SK-N-SH treated with all-trans-retinoic acid at 6 μM for 48 hours (cell line): ENCODE data around the gene TRAF1.

Experiments
- ATAC-seq: fragments of 200-7000 bp; cut with Tn5 transposase; 3 replicates; pipeline ENCODE4 v1.9.1; 2020; ENCODE audit warnings: mild to moderate bottlenecking, moderate library complexity
- ARNTL ChIP-seq: fragments of 450-650 bp; formaldehyde crosslinking; IDR thresholded peaks from 2 replicates; pipeline ENCODE4 v1.5.0; 2020; ENCODE audit warnings: low read depth, mild to moderate bottlenecking, moderate library complexity, borderline replicate concordance
- BACH2 ChIP-seq: fragments of 250-450 bp; sonication (Bioruptor Pico); IDR thresholded peaks from 2 replicates; pipeline ENCODE4 v1.9.0; 2021; ENCODE audit warnings: mild to moderate bottlenecking, borderline replicate concordance
- CSDC2 ChIP-seq: fragments of 250-450 bp; sonication (Bioruptor Pico); IDR thresholded peaks from 2 replicates; pipeline ENCODE4 v1.5.0; 2020; ENCODE audit warnings: mild to moderate bottlenecking, moderate library complexity
- ESRRG ChIP-seq: fragments of 250-450 bp; sonication (Bioruptor Pico); IDR thresholded peaks from 2 replicates; pipeline ENCODE4 v1.6.1; 2021; ENCODE audit warnings: mild to moderate bottlenecking
- GLIS3 ChIP-seq: fragments of 250-450 bp; sonication (Bioruptor Pico); IDR thresholded peaks from 2 replicates; pipeline ENCODE4 v1.5.0; 2020; ENCODE audit warnings: mild to moderate bottlenecking, moderate library complexity
- ISL1 ChIP-seq: fragments of 250-450 bp; sonication (Bioruptor Pico); IDR thresholded peaks from 2 replicates; pipeline ENCODE4 v2.1.2; 2022; ENCODE audit warnings: mild to moderate bottlenecking, moderate library complexity
- OSR1 ChIP-seq: fragments of 250-450 bp; sonication (Bioruptor Pico); IDR thresholded peaks from 2 replicates; pipeline ENCODE4 v1.8.0; 2022; ENCODE audit warnings: moderate library complexity, mild to moderate bottlenecking, inconsistent platforms
- POU6F1 ChIP-seq: fragments of 250-450 bp; sonication (Bioruptor Pico); IDR thresholded peaks from 2 replicates; pipeline ENCODE4 v1.8.0; 2021; ENCODE audit warnings: low read depth, mild to moderate bottlenecking, moderate library complexity, borderline replicate concordance
- PPARA ChIP-seq: fragments of 250-450 bp; sonication (Bioruptor Pico); IDR thresholded peaks from 2 replicates; pipeline ENCODE4 v1.5.0; 2020; ENCODE audit warnings: mild to moderate bottlenecking, borderline replicate concordance
- RARB ChIP-seq: fragments of 250-450 bp; sonication (Bioruptor Pico); IDR thresholded peaks from 2 replicates; pipeline ENCODE4 v1.8.0; 2021; ENCODE audit warnings: mild to moderate bottlenecking, moderate library complexity
- TCF4 ChIP-seq: fragments of 250-450 bp; sonication (Bioruptor Pico); IDR thresholded peaks from 2 replicates; pipeline ENCODE4 v1.8.0; 2021; ENCODE audit warnings: mild to moderate bottlenecking, moderate library complexity, borderline replicate concordance
- ZC3H10 ChIP-seq: fragments of 250-450 bp; sonication (Bioruptor Pico); IDR thresholded peaks from 2 replicates; pipeline ENCODE4 v1.5.1; 2021; ENCODE audit warnings: mild to moderate bottlenecking, moderate library complexity
- ZFP30 ChIP-seq: fragments of 450-650 bp; formaldehyde crosslinking; IDR thresholded peaks from 2 replicates; pipeline ENCODE4 v1.5.0; 2022; ENCODE audit warnings: mild to moderate bottlenecking, moderate library complexity
- ZNF565 ChIP-seq: fragments of 450-650 bp; formaldehyde crosslinking; conservative IDR thresholded peaks from 2 replicates; pipeline ENCODE4 v1.5.0; 2020; ENCODE audit warnings: low read depth, mild to moderate bottlenecking, moderate library complexity
- ZNF70 ChIP-seq: fragments of 450-650 bp; formaldehyde crosslinking; IDR thresholded peaks from 2 replicates; pipeline ENCODE4 v1.5.0; 2020; ENCODE audit warnings: mild to moderate bottlenecking, moderate library complexity
- ZNF8 ChIP-seq: fragments of 450-650 bp; formaldehyde crosslinking; IDR thresholded peaks from 2 replicates; pipeline ENCODE4 v1.5.0; 2020; ENCODE audit warnings: mild to moderate bottlenecking, moderate library complexity
- TF ChIP-seq, protein P1 (sequence below): fragments of 250-450 bp; sonication (Bioruptor Pico); IDR thresholded peaks from 2 replicates; pipeline ENCODE4 v1.8.0; 2020; ENCODE audit warnings: mild to moderate bottlenecking, moderate library complexity, borderline replicate concordance
- TF ChIP-seq, protein P2 (sequence below): fragments of 250-450 bp; sonication (Bioruptor Pico); IDR thresholded peaks from 2 replicates; pipeline ENCODE4 v1.5.0; 2020; ENCODE audit warnings: mild to moderate bottlenecking, moderate library complexity
- TF ChIP-seq, protein P3 (sequence below): fragments of 250-450 bp; sonication (Bioruptor Pico); IDR thresholded peaks from 2 replicates; pipeline ENCODE4 v1.5.1; 2020; ENCODE audit warnings: low read depth, mild to moderate bottlenecking, moderate library complexity
- TF ChIP-seq, protein P4 (sequence below): fragments of 250-450 bp; sonication (Bioruptor Pico); IDR thresholded peaks from 2 replicates; pipeline ENCODE4 v1.5.1; 2021; ENCODE audit warnings: mild to moderate bottlenecking, moderate library complexity

Gene TRAF1

DNA sequence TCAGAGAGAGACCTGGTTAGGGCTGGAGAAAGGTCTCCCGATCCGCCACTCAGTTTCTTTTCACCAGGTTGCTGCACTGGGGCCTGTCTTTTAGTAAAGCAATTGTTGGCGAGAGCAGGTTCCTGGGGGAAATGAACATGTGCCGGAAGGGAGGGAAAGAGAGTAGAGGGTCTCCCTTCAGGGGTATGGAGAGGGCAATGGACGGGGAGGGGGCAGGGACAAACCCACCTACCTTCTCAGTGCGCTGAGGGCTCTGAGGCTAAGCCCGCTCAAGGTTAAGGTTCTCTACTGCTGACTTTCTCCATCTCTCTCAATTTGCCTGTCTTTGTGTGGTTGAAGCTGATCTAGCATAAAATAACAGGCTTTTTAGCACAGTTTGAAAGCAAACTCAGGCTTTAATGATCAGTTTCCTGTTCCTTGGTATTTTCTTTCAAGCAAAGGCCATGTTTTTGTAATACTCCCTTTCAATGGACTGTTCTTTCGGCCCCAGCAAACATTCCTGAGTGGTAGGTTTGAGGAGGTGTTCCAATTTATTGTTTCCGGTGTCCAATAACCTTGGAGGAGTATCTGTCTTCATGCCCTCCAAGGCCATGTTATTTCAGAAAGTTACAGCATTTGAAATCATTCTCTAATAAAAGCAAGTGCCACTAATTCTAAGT lies 25.5 kb upstream of the TRAF1 start:
- TF ChIP-seq ZFP30 (CRISPR knock-in tag) (no peak), PPARA (CRISPR knock-in tag) (no peak)
- no peak for ATAC-seq

DNA sequence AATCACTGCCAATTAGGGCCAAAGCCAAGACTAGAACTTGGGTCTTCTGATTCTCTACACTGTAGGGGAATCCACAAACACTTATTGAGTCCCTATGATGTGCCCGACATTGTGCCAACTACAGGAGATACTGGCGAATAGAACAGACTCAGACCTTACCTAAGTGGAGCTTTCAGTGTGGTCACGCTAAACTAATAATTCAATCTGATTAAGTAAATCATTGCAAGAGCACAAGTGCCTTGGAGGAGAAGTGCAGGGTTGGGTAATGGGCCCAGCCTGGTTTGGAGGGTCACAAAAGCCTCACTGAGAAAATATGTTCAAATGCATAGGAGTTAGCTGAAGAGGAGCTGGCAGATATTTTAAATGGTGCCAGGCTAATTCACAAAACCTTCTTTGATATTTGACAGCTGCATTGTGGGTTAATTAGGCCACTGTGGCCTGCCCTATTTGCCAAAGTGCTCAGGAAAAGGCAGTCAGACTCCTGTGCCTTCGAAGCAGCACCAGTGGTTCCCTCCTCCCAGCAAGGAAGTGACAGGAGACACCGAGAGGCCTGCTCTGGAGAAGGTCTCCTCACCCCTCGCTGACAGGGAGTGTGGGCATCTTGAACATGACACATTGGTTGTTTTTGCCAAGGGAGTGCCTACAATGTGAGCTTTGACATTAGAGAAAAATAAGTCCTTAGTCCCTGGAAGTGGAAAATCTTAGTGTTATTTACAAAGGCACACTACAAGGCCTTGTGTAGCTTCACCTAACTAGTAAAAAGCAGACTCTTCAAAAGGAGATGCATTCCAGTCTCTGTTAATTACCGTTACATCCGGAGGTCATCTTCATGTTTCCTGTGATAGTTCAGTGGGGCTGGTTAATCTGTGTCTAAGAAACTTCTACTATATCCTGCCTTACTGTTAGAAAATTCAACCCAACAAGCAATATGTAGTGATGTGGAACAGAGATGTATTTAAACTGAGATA lies 24.1 kb upstream of the TRAF1 start:
- no peak for TF ChIP-seq TCF4 (CRISPR knock-in tag)
- no peak for TF ChIP-seq ZFP30 (CRISPR knock-in tag)
- TF ChIP-seq PPARA (CRISPR knock-in tag) = no peak
- TF ChIP-seq ZNF70 (CRISPR knock-in tag) = no peak
- TF ChIP-seq, protein P1, sequence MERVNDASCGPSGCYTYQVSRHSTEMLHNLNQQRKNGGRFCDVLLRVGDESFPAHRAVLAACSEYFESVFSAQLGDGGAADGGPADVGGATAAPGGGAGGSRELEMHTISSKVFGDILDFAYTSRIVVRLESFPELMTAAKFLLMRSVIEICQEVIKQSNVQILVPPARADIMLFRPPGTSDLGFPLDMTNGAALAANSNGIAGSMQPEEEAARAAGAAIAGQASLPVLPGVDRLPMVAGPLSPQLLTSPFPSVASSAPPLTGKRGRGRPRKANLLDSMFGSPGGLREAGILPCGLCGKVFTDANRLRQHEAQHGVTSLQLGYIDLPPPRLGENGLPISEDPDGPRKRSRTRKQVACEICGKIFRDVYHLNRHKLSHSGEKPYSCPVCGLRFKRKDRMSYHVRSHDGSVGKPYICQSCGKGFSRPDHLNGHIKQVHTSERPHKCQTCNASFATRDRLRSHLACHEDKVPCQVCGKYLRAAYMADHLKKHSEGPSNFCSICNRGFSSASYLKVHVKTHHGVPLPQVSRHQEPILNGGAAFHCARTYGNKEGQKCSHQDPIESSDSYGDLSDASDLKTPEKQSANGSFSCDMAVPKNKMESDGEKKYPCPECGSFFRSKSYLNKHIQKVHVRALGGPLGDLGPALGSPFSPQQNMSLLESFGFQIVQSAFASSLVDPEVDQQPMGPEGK = no peak
- TF ChIP-seq BACH2 (CRISPR knock-in tag) = no peak
- TF ChIP-seq ZC3H10 = no peak
- no peak for TF ChIP-seq POU6F1 (CRISPR knock-in tag)
- TF ChIP-seq, protein P2, sequence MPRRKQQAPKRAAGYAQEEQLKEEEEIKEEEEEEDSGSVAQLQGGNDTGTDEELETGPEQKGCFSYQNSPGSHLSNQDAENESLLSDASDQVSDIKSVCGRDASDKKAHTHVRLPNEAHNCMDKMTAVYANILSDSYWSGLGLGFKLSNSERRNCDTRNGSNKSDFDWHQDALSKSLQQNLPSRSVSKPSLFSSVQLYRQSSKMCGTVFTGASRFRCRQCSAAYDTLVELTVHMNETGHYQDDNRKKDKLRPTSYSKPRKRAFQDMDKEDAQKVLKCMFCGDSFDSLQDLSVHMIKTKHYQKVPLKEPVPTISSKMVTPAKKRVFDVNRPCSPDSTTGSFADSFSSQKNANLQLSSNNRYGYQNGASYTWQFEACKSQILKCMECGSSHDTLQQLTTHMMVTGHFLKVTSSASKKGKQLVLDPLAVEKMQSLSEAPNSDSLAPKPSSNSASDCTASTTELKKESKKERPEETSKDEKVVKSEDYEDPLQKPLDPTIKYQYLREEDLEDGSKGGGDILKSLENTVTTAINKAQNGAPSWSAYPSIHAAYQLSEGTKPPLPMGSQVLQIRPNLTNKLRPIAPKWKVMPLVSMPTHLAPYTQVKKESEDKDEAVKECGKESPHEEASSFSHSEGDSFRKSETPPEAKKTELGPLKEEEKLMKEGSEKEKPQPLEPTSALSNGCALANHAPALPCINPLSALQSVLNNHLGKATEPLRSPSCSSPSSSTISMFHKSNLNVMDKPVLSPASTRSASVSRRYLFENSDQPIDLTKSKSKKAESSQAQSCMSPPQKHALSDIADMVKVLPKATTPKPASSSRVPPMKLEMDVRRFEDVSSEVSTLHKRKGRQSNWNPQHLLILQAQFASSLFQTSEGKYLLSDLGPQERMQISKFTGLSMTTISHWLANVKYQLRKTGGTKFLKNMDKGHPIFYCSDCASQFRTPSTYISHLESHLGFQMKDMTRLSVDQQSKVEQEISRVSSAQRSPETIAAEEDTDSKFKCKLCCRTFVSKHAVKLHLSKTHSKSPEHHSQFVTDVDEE (CRISPR knock-in tag) = no peak
- TF ChIP-seq ISL1 (CRISPR knock-in tag) = no peak
- no peak for TF ChIP-seq ESRRG (CRISPR knock-in tag)
- no peak for TF ChIP-seq CSDC2 (CRISPR knock-in tag)
- no peak for TF ChIP-seq GLIS3 (CRISPR knock-in tag)
- TF ChIP-seq, protein P3, sequence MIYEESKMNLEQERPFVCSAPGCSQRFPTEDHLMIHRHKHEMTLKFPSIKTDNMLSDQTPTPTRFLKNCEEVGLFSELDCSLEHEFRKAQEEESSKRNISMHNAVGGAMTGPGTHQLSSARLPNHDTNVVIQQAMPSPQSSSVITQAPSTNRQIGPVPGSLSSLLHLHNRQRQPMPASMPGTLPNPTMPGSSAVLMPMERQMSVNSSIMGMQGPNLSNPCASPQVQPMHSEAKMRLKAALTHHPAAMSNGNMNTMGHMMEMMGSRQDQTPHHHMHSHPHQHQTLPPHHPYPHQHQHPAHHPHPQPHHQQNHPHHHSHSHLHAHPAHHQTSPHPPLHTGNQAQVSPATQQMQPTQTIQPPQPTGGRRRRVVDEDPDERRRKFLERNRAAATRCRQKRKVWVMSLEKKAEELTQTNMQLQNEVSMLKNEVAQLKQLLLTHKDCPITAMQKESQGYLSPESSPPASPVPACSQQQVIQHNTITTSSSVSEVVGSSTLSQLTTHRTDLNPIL (CRISPR knock-in tag) = no peak
- TF ChIP-seq ZNF8 (CRISPR knock-in tag) = no peak
- TF ChIP-seq ARNTL = no peak
- TF ChIP-seq, protein P4, sequence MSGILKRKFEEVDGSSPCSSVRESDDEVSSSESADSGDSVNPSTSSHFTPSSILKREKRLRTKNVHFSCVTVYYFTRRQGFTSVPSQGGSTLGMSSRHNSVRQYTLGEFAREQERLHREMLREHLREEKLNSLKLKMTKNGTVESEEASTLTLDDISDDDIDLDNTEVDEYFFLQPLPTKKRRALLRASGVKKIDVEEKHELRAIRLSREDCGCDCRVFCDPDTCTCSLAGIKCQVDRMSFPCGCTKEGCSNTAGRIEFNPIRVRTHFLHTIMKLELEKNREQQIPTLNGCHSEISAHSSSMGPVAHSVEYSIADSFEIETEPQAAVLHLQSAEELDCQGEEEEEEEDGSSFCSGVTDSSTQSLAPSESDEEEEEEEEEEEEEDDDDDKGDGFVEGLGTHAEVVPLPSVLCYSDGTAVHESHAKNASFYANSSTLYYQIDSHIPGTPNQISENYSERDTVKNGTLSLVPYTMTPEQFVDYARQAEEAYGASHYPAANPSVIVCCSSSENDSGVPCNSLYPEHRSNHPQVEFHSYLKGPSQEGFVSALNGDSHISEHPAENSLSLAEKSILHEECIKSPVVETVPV = no peak
- no peak for ATAC-seq

GRCh38 chr9:120949290-120949689 lies 22.7 kb upstream of the TRAF1 start:
- no peak for ATAC-seq
- TF ChIP-seq OSR1 (CRISPR knock-in tag) (no peak), ARNTL (no peak), ZFP30 (CRISPR knock-in tag) (no peak), TCF4 (CRISPR knock-in tag) (no peak), PPARA (CRISPR knock-in tag) (no peak), ZNF70 (CRISPR knock-in tag) (no peak), POU6F1 (CRISPR knock-in tag) (no peak), ZNF565 (CRISPR knock-in tag) (no peak), RARB (no peak), ISL1 (CRISPR knock-in tag) (no peak), BACH2 (CRISPR knock-in tag) (no peak), CSDC2 (CRISPR knock-in tag) (no peak)
- TF ChIP-seq, protein P1 = no peak
- TF ChIP-seq, protein P3 (CRISPR knock-in tag) = no peak
